Endothelial cell of umbilical vein (primary cell): ENCODE measurements around the gene SEMA6A. TPM values are rescaled to one million over a fixed set of nuclear protein-coding genes. Genes with fewer than 3 reads are reported as not detected.

ENCODE experiments used
- BruUV-seq: library from RNA; stranded (reverse); fragments of 400-500 nt; replicated peaks from 2 replicates; lab custom pipeline; 2021; lab: Mats Ljungman, UMichigan
- CTCF ChIA-PET: fragments of 300-600, 350-600 bp; sonication (Branson Sonifier 250); formaldehyde crosslinking; loops from one replicate; lab custom pipeline; 2021; ENCODE audit warnings: antibody characterized with exemption, inconsistent platforms; lab: Charles Lee
- POLR2A ChIA-PET: fragments of 300-600, 350-600 bp; sonication (Branson Sonifier 250); formaldehyde crosslinking; loops from one replicate; lab custom pipeline; 2021; ENCODE audit warnings: antibody characterized with exemption, inconsistent platforms; lab: Charles Lee
- DNase-seq: peaks from one replicate; pipeline ENCODE4 v3.0.0-alpha.2; 2011; ENCODE audit warnings: low read depth, low spot score
- FAIRE-seq: peaks from 2 replicates; lab custom pipeline; 2011; peaks lifted over from hg19 to GRCh38; lab: Jason Lieb, UNC
- H2AFZ ChIP-seq: 2 replicates; pipeline ENCODE4 v1.6.0; 2012; ENCODE audit warnings: low read depth, low read length, control low read depth, inconsistent platforms
- H3K27ac ChIP-seq: 2 replicates; pipeline ENCODE4 v1.5.1; 2011; ENCODE audit warnings: low read depth, mild to moderate bottlenecking, control low read depth, low read length, moderate library complexity; ENCODE audit not compliant: insufficient read depth
- H3K27me3 ChIP-seq, 2 experiments: 2 replicates each; pipeline versions ENCODE4 v1.6.0 to v1.6.1; 2011; ENCODE audit warnings: low read length in 2 of 2, mixed read lengths in 1 of 2; ENCODE audit not compliant: control insufficient read depth in 2 of 2, insufficient read depth in 2 of 2
- H3K36me3 ChIP-seq, 2 experiments: 2 replicates in 1 of 2; 3 replicates in 1 of 2; pipeline ENCODE4 v1.5.1; 2011; ENCODE audit warnings: low read length in 2 of 2, mild to moderate bottlenecking in 1 of 2, moderate library complexity in 1 of 2; ENCODE audit not compliant: control insufficient read depth in 2 of 2, insufficient read depth in 2 of 2; ENCODE audit errors: extremely low read depth in 1 of 2
- H3K4me1 ChIP-seq: 3 replicates; pipeline ENCODE4 v1.5.1; 2011; ENCODE audit warnings: mild to moderate bottlenecking, low read length; ENCODE audit not compliant: control insufficient read depth, insufficient read depth; ENCODE audit errors: extremely low read depth
- H3K4me2 ChIP-seq: 2 replicates; pipeline ENCODE4 v1.6.1; 2011; ENCODE audit warnings: low read length, control low read depth, mixed read lengths; ENCODE audit not compliant: insufficient read depth
- H3K4me3 ChIP-seq, 3 experiments: fragments of 200-600 bp in 1 of 3; sonication (generic), shearing (Covaris generic) in 1 of 3; replicated peaks in 1 of 3; 2 replicates each; pipeline ENCODE4 v1.5.1; 2011 to 2016; ENCODE audit warnings: control low read depth in 3 of 3, low read length in 3 of 3, mild to moderate bottlenecking in 2 of 3, inconsistent platforms in 1 of 3, low read depth in 1 of 3, moderate library complexity in 1 of 3; ENCODE audit not compliant: insufficient read depth in 1 of 3
- H3K79me2 ChIP-seq: 2 replicates; pipeline ENCODE4 v1.6.0; 2012; ENCODE audit warnings: low read length, inconsistent platforms; ENCODE audit not compliant: control insufficient read depth, insufficient read depth
- H3K9ac ChIP-seq: replicated peaks from 2 replicates; pipeline ENCODE3; 2011; ENCODE audit warnings: low read length, control low read depth; ENCODE audit not compliant: insufficient read depth; ENCODE audit errors: extremely low read depth
- H3K9me1 ChIP-seq: replicated peaks from 3 replicates; pipeline ENCODE4 v1.6.0; 2011; ENCODE audit warnings: mild to moderate bottlenecking, low read length; ENCODE audit not compliant: control insufficient read depth, insufficient read depth; ENCODE audit errors: extremely low read depth
- H3K9me3 ChIP-seq: replicated peaks from 2 replicates; pipeline ENCODE4 v1.5.1; 2012; ENCODE audit warnings: low read length, inconsistent platforms; ENCODE audit not compliant: control insufficient read depth, insufficient read depth
- H4K20me1 ChIP-seq: replicated peaks from 2 replicates; pipeline ENCODE3; 2011; ENCODE audit warnings: mild to moderate bottlenecking, low read length; ENCODE audit not compliant: control insufficient read depth, insufficient read depth; ENCODE audit errors: extremely low read depth
- EZH2 ChIP-seq: IDR thresholded peaks from 2 replicates; pipeline ENCODE4 v1.6.1; 2012; ENCODE audit warnings: borderline replicate concordance, low read depth, mild to moderate bottlenecking, moderate library complexity, low read length, inconsistent platforms; ENCODE audit not compliant: severe bottlenecking
- FOS ChIP-seq: IDR thresholded peaks from 2 replicates; pipeline ENCODE4 v1.6.1; 2011; ENCODE audit warnings: mild to moderate bottlenecking, low read length, moderate library complexity, borderline replicate concordance; ENCODE audit not compliant: insufficient read depth
- GATA2 ChIP-seq: IDR thresholded peaks from 2 replicates; pipeline ENCODE4 v1.7.0; 2011; ENCODE audit warnings: low read depth, mild to moderate bottlenecking, moderate library complexity, mixed read lengths, low read length; ENCODE audit not compliant: insufficient read length, insufficient read depth
- JUN ChIP-seq: IDR thresholded peaks from 2 replicates; pipeline ENCODE4 v1.6.1; 2011; ENCODE audit warnings: borderline replicate concordance, low read depth; ENCODE audit not compliant: insufficient read length, insufficient read depth
- MYC ChIP-seq: IDR thresholded peaks from one replicate; pipeline ENCODE4 v1.6.1; 2011; ENCODE audit warnings: mild to moderate bottlenecking, low read depth, low read length
- POLR2A ChIP-seq: IDR thresholded peaks from 2 replicates; pipeline ENCODE4 v1.6.1; 2012; ENCODE audit warnings: low read depth, mild to moderate bottlenecking, control low read depth, low read length
- POLR2AphosphoS5 ChIP-seq: IDR thresholded peaks from 2 replicates; pipeline ENCODE4 v1.6.1; 2012; ENCODE audit warnings: low read depth, mild to moderate bottlenecking, control low read depth, low read length, moderate library complexity; ENCODE audit not compliant: insufficient read depth
- dilution Hi-C: fragments of 300-500 bp; cut with MboI; formaldehyde crosslinking; loops from one replicate; pipeline ENCODE4 v1.15.0; 2019; ENCODE audit warnings: low sequenced_read_pairs; ENCODE audit not compliant: extremely low pct_ligation_motif_present
- intact Hi-C: fragments of 100-400 bp; cut with micrococcal nuclease; formaldehyde crosslinking; loops from one replicate; pipeline ENCODE4 v1.10.0; 2022
- polyA plus RNA-seq, 4 experiments: library from polyadenylated mRNA; depleted of rRNA in 3 of 4; stranded (reverse) in 3 of 4; unstranded in 1 of 4; fragments of >200 nt; gene quantifications; 2 replicates each; pipeline versions ENCODE4 v1.2.1 to v1.2.3, GENCODE V29; 2011 to 2012; ENCODE audit warnings: missing spikeins in 1 of 4
- total RNA-seq: library from RNA; stranded (reverse); gene quantifications from 2 replicates; pipeline ENCODE4 v1.2.3, GENCODE V29; 2021
- TF ChIP-seq, protein P1 (sequence below), 2 donors: IDR thresholded peaks; 1 replicate in 1 of 2; 2 replicates in 1 of 2; pipeline ENCODE4 v1.5.1; 2011; ENCODE audit warnings: low read length in 2 of 2, mild to moderate bottlenecking in 2 of 2, moderate library complexity in 2 of 2, control low read depth in 1 of 2, inconsistent platforms in 1 of 2, low read depth in 1 of 2; ENCODE audit not compliant: insufficient read depth in 1 of 2; ENCODE audit errors: extremely low read depth in 1 of 2
- TF ChIP-seq, protein P2 (sequence below): IDR thresholded peaks from 2 replicates; pipeline ENCODE4 v1.6.1; 2011; ENCODE audit not compliant: insufficient read depth, insufficient read length

The SEMA6A gene
- total and polyA plus RNA-seq, 2 donors (not counting 3 experiments of a cell fraction or from before 2014, with no cell fraction given), result 0.43 to 1.5 TPM

DNA sequence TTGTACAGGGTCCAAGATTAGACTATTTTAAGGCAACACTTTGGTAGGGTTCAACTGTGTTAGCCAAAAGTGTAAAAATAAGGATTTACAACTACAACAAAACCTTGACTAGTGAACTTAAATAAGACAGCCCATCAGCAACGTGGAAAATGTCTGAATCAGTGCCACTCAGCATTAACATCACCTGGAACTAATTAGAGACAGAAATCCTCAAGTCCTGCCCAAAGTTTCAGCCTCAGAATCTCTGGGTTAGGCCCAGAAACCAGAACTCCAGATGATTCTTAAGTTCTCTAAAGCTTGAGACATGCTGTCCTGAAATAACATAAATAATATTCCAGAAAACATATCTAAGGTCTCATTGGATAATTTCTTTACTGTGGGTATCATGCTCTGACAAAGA lies 118.6 kb downstream of the SEMA6A start:
- H3K36me3 ChIP-seq, result no peaks in the 10 kb centered on the region
- no peak overlapping the region for H3K9ac ChIP-seq
- H3K9me3 ChIP-seq, result no peaks in the 10 kb centered on the region
- BruUV-seq, result no TSS peak
- no peak overlapping the region for H3K4me2 ChIP-seq
- ChIA-PET CTCF (interaction anchor here (1.2 kb wide), 1 partner anchor 14 kb away, joined by 3 read pairs; no protein-coding TSS in a partner anchor), POLR2A (no interaction called here)
- no peaks in the 10 kb centered on the region for H3K9me1 ChIP-seq
- dilution Hi-C loops (no loop called here), intact Hi-C loops (no loop called here)
- no peaks in the 10 kb centered on the region for H3K4me1 ChIP-seq
- no peak overlapping the region for H3K27ac ChIP-seq
- H2AFZ ChIP-seq, result no peak overlapping the region
- H3K27me3 ChIP-seq, result no peaks in the 10 kb centered on the region
- DNase-seq, result no peak
- H3K4me3 ChIP-seq, result no peak overlapping the region
- H4K20me1 ChIP-seq, result no peaks in the 10 kb centered on the region
- no peak for FAIRE-seq
- no peaks in the 10 kb centered on the region for H3K79me2 ChIP-seq
- TF ChIP-seq, protein P1, sequence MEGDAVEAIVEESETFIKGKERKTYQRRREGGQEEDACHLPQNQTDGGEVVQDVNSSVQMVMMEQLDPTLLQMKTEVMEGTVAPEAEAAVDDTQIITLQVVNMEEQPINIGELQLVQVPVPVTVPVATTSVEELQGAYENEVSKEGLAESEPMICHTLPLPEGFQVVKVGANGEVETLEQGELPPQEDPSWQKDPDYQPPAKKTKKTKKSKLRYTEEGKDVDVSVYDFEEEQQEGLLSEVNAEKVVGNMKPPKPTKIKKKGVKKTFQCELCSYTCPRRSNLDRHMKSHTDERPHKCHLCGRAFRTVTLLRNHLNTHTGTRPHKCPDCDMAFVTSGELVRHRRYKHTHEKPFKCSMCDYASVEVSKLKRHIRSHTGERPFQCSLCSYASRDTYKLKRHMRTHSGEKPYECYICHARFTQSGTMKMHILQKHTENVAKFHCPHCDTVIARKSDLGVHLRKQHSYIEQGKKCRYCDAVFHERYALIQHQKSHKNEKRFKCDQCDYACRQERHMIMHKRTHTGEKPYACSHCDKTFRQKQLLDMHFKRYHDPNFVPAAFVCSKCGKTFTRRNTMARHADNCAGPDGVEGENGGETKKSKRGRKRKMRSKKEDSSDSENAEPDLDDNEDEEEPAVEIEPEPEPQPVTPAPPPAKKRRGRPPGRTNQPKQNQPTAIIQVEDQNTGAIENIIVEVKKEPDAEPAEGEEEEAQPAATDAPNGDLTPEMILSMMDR (IDR thresholded peaks at IDR 0.05; ENCODE audit: extremely low read depth in 1 of 2, insufficient read depth in 1 of 2, low read depth in 1 of 2, low read length in 2 of 2), result no peak
- TF ChIP-seq POLR2AphosphoS5, result no peak
- no peak for TF ChIP-seq POLR2A

DNA sequence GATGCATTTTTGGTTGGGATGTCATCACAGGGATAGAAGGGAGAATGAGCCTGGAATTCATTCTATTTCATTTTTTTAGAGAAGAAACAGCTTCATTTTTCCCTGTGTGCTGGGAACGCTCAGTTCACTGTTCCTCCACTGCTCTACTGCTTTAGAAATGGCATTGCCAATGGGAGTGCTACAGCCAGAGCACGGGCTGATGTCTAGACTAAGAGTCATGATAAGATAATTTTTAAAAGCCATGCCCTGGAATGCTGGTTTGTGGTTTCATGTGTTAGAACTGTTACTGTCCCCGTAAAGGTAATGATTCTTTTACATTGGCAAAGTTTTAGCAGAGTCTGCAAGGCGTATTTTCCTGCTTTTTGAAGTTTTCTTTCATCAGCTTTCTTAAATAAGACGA lies 119.6 kb downstream of the SEMA6A start:
- no peak overlapping the region for H3K27ac ChIP-seq
- H3K27me3 ChIP-seq, result no peaks in the 10 kb centered on the region
- H3K4me3 ChIP-seq, result no peak overlapping the region
- intact Hi-C loops, result no loop called here
- CTCF ChIA-PET, result no interaction called here
- POLR2A ChIA-PET, result no interaction called here
- H3K9me1 ChIP-seq, result no peaks in the 10 kb centered on the region
- no peak overlapping the region for H3K9ac ChIP-seq
- H3K9me3 ChIP-seq, result no peaks in the 10 kb centered on the region
- H3K4me1 ChIP-seq, result no peaks in the 10 kb centered on the region
- FAIRE-seq (no peak), DNase-seq (no peak)
- no peak for TF ChIP-seq MYC
- TF ChIP-seq FOS, result no peak
- no peak for TF ChIP-seq GATA2
- no peak for TF ChIP-seq JUN
- TF ChIP-seq, protein P2, sequence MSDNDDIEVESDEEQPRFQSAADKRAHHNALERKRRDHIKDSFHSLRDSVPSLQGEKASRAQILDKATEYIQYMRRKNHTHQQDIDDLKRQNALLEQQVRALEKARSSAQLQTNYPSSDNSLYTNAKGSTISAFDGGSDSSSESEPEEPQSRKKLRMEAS, result no peak
- TF ChIP-seq POLR2A, result no peak
- no peak for TF ChIP-seq EZH2
- TF ChIP-seq, protein P1 (IDR thresholded peaks at IDR 0.05; ENCODE audit: extremely low read depth in 1 of 2, insufficient read depth in 1 of 2, low read depth in 1 of 2, low read length in 2 of 2), result no peak
- TF ChIP-seq POLR2AphosphoS5, result no peak
- BruUV-seq, result no TSS peak
- dilution Hi-C loops, result no loop called here
- H3K36me3 ChIP-seq, result no peaks in the 10 kb centered on the region
- no peak overlapping the region for H3K4me2 ChIP-seq
- H2AFZ ChIP-seq, result no peak overlapping the region
- H4K20me1 ChIP-seq, result no peaks in the 10 kb centered on the region
- no peaks in the 10 kb centered on the region for H3K79me2 ChIP-seq
